Astrocyte of the cerebellum (primary cell): Measurements from ENCODE around the gene STIM2.

Experiments used
- DNase-seq: peaks from one replicate; pipeline ENCODE4 v3.0.0-alpha.2; 2011; ENCODE audit warnings: low read depth
- H3K4me3 ChIP-seq: 2 replicates; pipeline ENCODE4 v1.5.1; 2011; ENCODE audit warnings: mild to moderate bottlenecking, low read depth, low read length, moderate library complexity
- CTCF ChIP-seq: IDR thresholded peaks from 2 replicates; pipeline ENCODE4 v1.5.1; 2012; ENCODE audit warnings: low read length, low read depth, moderate library complexity, mild to moderate bottlenecking; ENCODE audit errors: missing control alignments
- in situ Hi-C: cut with HindIII; loops from 2 replicates; pipeline ENCODE4 v1.10.0; 2017; ENCODE audit warnings: low sequenced_read_pairs

The STIM2 gene

GRCh38 chr4:26978387-26979053, 117.9 kb downstream of the STIM2 start:
- TF ChIP-seq CTCF: no peak
- H3K4me3 ChIP-seq: no peak overlapping the region
- in situ Hi-C loops: no loop called here
- DNase-seq: no peak

- DNase-seq: no peak
- no peak overlapping the region for H3K4me3 ChIP-seq
- TF ChIP-seq CTCF: no peak
- in situ Hi-C loops: no loop called here
Measured at GRCh38 chr4:26984896-26985295, 124.3 kb downstream of the STIM2 start.

GRCh38 chr4:26985873-26986272, 125.2 kb downstream of the STIM2 start:
- H3K4me3 ChIP-seq: no peak overlapping the region
- DNase-seq: no peak
- TF ChIP-seq CTCF: no peak
- in situ Hi-C loops: no loop called here

- in situ Hi-C loops: no loop called here
- no peak for DNase-seq
- TF ChIP-seq CTCF: no peak
- H3K4me3 ChIP-seq: no peak overlapping the region
Measured at GRCh38 chr4:26987191-26987590, 126.5 kb downstream of the STIM2 start.

GRCh38 chr4:26991057-26991456, 130.4 kb downstream of the STIM2 start:
- no peak for DNase-seq
- TF ChIP-seq CTCF: no peak
- no peak overlapping the region for H3K4me3 ChIP-seq
- in situ Hi-C loops: no loop called here

- peak; percentile 40 for DNase-seq
- no peak for TF ChIP-seq CTCF
- in situ Hi-C loops: no loop called here
Measured at GRCh38 chr4:26992657-26993361, 132.2 kb downstream of the STIM2 start.

More at GRCh38 chr4:26992657-26993361, 132.2 kb downstream of the STIM2 start:
- no peak overlapping the region for H3K4me3 ChIP-seq
